Fibroblast of the aortic adventitia (primary cell): ENCODE results near the gene GRK3. TPM values are rescaled to one million over a fixed set of nuclear protein-coding genes. Genes with fewer than 3 reads are reported as not detected.
"Not testable (repeated sequence)": the region's sequence is repeated elsewhere in the genome, so short reads cannot be mapped to it uniquely, and the experiment has no call there.

Source experiments
- DNase-seq: peaks from one replicate; pipeline ENCODE4 v3.0.0-alpha.2; 2010; ENCODE audit warnings: low read depth
- H3K4me3 ChIP-seq: 2 replicates; pipeline ENCODE4 v1.5.1; 2011; ENCODE audit warnings: low read depth, mild to moderate bottlenecking, control low read depth, low read length, moderate library complexity
- total RNA-seq: library from RNA; depleted of rRNA; stranded (reverse); fragments of >200 nt; gene quantifications from 2 replicates; pipeline ENCODE4 v1.2.3, GENCODE V29; 2012; ENCODE audit warnings: low replicate concordance
- TF ChIP-seq, protein P1 (sequence below): IDR thresholded peaks from 2 replicates; pipeline ENCODE4 v1.5.1; 2011; ENCODE audit warnings: mild to moderate bottlenecking, low read length, control low read depth, inconsistent platforms; ENCODE audit not compliant: insufficient read depth

GRK3 gene
- total RNA-seq, 1 donor: 1.3 TPM

GRCh38 chr22:25545146-25545545 lies 19.3 kb upstream of the GRK3 start:
- H3K4me3 ChIP-seq: no peak overlapping the region
- DNase-seq: no peak
- TF ChIP-seq, protein P1, sequence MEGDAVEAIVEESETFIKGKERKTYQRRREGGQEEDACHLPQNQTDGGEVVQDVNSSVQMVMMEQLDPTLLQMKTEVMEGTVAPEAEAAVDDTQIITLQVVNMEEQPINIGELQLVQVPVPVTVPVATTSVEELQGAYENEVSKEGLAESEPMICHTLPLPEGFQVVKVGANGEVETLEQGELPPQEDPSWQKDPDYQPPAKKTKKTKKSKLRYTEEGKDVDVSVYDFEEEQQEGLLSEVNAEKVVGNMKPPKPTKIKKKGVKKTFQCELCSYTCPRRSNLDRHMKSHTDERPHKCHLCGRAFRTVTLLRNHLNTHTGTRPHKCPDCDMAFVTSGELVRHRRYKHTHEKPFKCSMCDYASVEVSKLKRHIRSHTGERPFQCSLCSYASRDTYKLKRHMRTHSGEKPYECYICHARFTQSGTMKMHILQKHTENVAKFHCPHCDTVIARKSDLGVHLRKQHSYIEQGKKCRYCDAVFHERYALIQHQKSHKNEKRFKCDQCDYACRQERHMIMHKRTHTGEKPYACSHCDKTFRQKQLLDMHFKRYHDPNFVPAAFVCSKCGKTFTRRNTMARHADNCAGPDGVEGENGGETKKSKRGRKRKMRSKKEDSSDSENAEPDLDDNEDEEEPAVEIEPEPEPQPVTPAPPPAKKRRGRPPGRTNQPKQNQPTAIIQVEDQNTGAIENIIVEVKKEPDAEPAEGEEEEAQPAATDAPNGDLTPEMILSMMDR: no peak

- no peak for DNase-seq
- TF ChIP-seq, protein P1: no peak
- no peak overlapping the region for H3K4me3 ChIP-seq
Measured at GRCh38 chr22:25545672-25546071, 18.8 kb upstream of the GRK3 start.

GRCh38 chr22:25546242-25546641 lies 18.2 kb upstream of the GRK3 start:
- TF ChIP-seq, protein P1: no peak
- H3K4me3 ChIP-seq: no peak overlapping the region
- no peak for DNase-seq

DNA sequence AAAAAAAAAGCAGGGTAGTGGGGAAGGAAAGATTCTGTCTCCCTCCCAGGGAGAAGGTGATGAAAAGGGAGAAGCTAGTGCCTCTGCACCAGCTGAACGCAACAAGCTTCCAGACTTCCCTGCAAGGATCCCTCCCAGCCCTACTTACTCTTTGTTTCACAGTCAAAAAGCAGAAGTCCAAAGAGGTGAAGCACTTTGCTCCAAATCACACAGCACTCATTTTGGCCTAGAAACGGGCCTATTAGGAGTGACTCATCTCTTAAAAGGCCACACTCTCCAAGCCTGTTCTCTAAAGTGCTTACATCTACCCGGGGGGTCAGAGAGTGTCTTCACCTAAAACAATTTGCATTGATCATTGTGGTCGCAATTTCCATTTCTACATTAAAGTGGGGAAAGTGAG lies 17.7 kb upstream of the GRK3 start:
- TF ChIP-seq, protein P1: no peak

GRCh38 chr22:25548866-25549464 lies 15.5 kb upstream of the GRK3 start:
- H3K4me3 ChIP-seq: no peak overlapping the region
- no peak for DNase-seq
- TF ChIP-seq, protein P1: no peak

More for the DNA sequence above, 17.7 kb upstream of the GRK3 start:
- H3K4me3 ChIP-seq: no peak overlapping the region
- no peak for DNase-seq

DNA sequence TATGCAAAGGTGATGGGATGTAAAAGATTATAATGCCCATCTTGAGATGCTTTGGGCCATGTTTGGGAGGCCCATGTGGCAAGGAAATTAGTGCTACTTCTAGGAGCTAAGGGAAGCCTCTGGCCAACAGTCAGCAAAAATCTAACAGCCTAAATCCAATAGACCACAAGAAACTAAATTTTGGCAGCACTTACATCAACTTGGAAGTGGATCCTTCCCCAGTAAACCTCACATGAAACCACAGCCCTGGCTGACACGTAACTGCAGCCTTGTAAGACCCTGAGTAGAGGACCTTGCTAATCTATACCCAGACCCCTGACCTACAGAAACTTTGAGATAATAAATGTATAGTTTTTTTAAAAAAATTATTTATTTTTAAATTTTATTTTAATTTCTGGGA lies 13.1 kb upstream of the GRK3 start:
- TF ChIP-seq, protein P1: no peak
- peak; percentile 43 for DNase-seq
- H3K4me3 ChIP-seq: no peak overlapping the region

GRCh38 chr22:25552405-25552804 lies 12.1 kb upstream of the GRK3 start:
- DNase-seq: peak; percentile 65

More at GRCh38 chr22:25552405-25552804, 12.1 kb upstream of the GRK3 start:
- not testable (repeated sequence) for H3K4me3 ChIP-seq
